Measurements from ENCODE around the gene ZNF747.

- TF ChIP-seq CTCF (IDR thresholded peaks at IDR 0.05), result no peak
- no peak for TF ChIP-seq POLR2A (IDR thresholded peaks at IDR 0.05)
- no peak for TF ChIP-seq POLR2AphosphoS5 (IDR thresholded peaks at IDR 0.05)
Observed at GRCh38 chr16:30493941-30494488, 40.6 kb downstream of the ZNF747 start.

All from prostate gland (tissue), 2 donors.